OCI-LY3 (cell line): ENCODE data around the gene NCR2.

Experiments
- H2AFZ ChIP-seq: fragments of 200-600, 300-600 bp; shearing (Covaris generic); 2 replicates; pipeline ENCODE4 v1.6.0; 2014; ENCODE audit warnings: antibody characterized with exemption, low read depth, low read length
- H3K27ac ChIP-seq: fragments of 200-600, 300-600 bp; sonication (generic); 2 replicates; pipeline ENCODE4 v1.5.1; 2014; ENCODE audit warnings: mild to moderate bottlenecking, low read length, moderate library complexity, mixed read lengths
- H3K27me3 ChIP-seq: fragments of 200-600, 300-600 bp; sonication (generic); 2 replicates; pipeline ENCODE4 v1.6.1; 2014; ENCODE audit warnings: low read depth, low read length, mixed read lengths
- H3K36me3 ChIP-seq: fragments of 200-600, 300-600 bp; sonication (generic); replicated peaks from 2 replicates; pipeline ENCODE3; 2014; ENCODE audit warnings: low read depth, low read length, mixed read lengths
- H3K4me1 ChIP-seq: fragments of 300-600, 200-600 bp; sonication (generic); 2 replicates; pipeline ENCODE4 v1.6.1; 2014; ENCODE audit warnings: low read length, mixed read lengths
- H3K4me2 ChIP-seq: fragments of 200-600, 300-600 bp; sonication (generic); 2 replicates; pipeline ENCODE4 v1.6.1; 2014; ENCODE audit warnings: low read length, mixed read lengths
- H3K4me3 ChIP-seq: fragments of 300-600, 200-600 bp; sonication (generic); 2 replicates; pipeline ENCODE4 v1.5.1; 2014; ENCODE audit warnings: antibody characterized with exemption, mild to moderate bottlenecking, low read length, moderate library complexity
- H3K79me2 ChIP-seq: fragments of 300-600, 200-600 bp; shearing (Covaris generic); 2 replicates; pipeline ENCODE4 v1.6.1; 2014; ENCODE audit warnings: mild to moderate bottlenecking, low read length, mixed read lengths
- H3K9ac ChIP-seq: fragments of 300-600, 200-600 bp; shearing (Covaris generic); 2 replicates; pipeline ENCODE4 v1.6.0; 2014; ENCODE audit warnings: mild to moderate bottlenecking, low read length, moderate library complexity
- H3K9me3 ChIP-seq: fragments of 200-600, 300-600 bp; shearing (Covaris generic); 2 replicates; pipeline ENCODE4 v1.6.1; 2014; ENCODE audit warnings: low read length, mixed read lengths; ENCODE audit not compliant: insufficient read depth
- H4K20me1 ChIP-seq: fragments of 200-600, 300-600 bp; sonication (generic); 2 replicates; pipeline ENCODE4 v1.6.1; 2016; ENCODE audit warnings: low read length, mixed read lengths; ENCODE audit not compliant: insufficient read depth
- CTCF ChIP-seq: fragments of 200-600, 300-600 bp; sonication (generic); IDR thresholded peaks from 2 replicates; pipeline ENCODE4 v1.5.1; 2014; ENCODE audit warnings: antibody characterized with exemption, low read length, low read depth
- EZH2phosphoT487 ChIP-seq: fragments of 200-600 bp; shearing (Covaris generic); IDR thresholded peaks from 2 replicates; pipeline ENCODE4 v1.6.1; 2018; ENCODE audit warnings: antibody characterized with exemption, mixed run types, low read depth

The NCR2 gene

GRCh38 chr6:41332241-41332640 lies 3.2 kb upstream of the NCR2 start:
- Histone ChIP-seq H3K4me2 (no peak overlapping the region), H3K36me3 (no peaks in the 10 kb centered on the region), H3K4me3 (no peak overlapping the region), H3K9me3 (no peaks in the 10 kb centered on the region), H3K27ac (no peak overlapping the region), H4K20me1 (no peaks in the 10 kb centered on the region), H3K27me3 (peaks cover 19% of the 10 kb centered on the region), H2AFZ (no peak overlapping the region), H3K4me1 (peaks cover 31% of the 10 kb centered on the region), H3K9ac (no peak overlapping the region), H3K79me2 (no peaks in the 10 kb centered on the region)
- TF ChIP-seq CTCF, result no peak
- no peak for TF ChIP-seq EZH2phosphoT487

DNA sequence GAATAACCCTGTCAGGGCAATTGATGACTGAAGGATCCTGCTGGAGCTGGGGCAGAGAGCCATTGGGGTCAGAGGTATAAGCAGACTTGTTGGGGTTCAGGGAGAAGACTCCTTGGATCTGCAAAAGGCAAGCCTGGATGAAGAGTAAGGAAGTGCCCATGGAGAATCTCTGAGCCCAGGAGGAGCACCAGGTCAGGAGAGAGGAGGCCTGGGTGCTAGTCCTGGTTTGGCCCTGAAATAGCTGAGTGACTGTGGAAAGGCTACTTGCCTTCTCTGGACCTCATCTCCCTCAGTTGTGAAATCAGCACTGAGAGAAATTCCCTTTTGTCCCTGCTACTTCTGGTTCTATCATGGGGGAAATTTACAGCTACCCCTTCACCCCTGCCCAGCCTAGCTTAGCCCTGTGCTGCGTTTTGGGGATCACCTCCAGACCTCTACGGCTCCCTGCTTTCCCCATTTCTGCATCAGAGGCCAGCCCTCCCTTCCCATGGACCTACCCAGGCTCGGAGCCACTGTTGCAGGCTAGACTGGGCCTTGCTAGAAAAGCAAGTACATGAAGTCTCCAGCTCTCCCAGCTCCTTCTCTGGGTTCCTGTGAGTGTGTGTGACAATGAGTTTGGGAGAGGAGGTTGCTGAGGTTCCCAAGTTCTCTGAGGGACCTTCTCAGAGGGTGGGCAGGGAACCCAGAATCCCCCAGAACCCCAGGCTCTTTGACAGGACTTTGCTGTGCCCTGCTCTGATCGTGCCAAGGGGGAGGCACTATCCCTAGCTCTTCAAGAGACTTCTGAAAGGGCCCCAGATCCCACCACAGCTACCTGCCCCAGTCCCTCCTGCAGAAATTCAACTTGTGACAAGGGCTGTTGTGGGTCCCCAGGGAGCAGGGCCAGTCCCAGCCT lies 2.3 kb upstream of the NCR2 start:
- H3K27me3 ChIP-seq, result peaks cover 17% of the 10 kb centered on the region
- H3K79me2 ChIP-seq, result no peaks in the 10 kb centered on the region
- H3K36me3 ChIP-seq, result no peaks in the 10 kb centered on the region
- peak overlapping the region; percentile 71 for H3K27ac ChIP-seq
- H3K4me3 ChIP-seq, result peak overlapping the region; percentile 56
- no peak for TF ChIP-seq EZH2phosphoT487
- TF ChIP-seq CTCF, result no peak
- H3K4me2 ChIP-seq, result peak overlapping the region; percentile 82
- no peaks in the 10 kb centered on the region for H4K20me1 ChIP-seq
- H2AFZ ChIP-seq, result peak overlapping the region; percentile 96
- peaks cover 31% of the 10 kb centered on the region for H3K4me1 ChIP-seq
- H3K9me3 ChIP-seq, result no peaks in the 10 kb centered on the region
- peak overlapping the region; percentile 55; the same call in 1 of the 2 replicates for H3K9ac ChIP-seq

DNA sequence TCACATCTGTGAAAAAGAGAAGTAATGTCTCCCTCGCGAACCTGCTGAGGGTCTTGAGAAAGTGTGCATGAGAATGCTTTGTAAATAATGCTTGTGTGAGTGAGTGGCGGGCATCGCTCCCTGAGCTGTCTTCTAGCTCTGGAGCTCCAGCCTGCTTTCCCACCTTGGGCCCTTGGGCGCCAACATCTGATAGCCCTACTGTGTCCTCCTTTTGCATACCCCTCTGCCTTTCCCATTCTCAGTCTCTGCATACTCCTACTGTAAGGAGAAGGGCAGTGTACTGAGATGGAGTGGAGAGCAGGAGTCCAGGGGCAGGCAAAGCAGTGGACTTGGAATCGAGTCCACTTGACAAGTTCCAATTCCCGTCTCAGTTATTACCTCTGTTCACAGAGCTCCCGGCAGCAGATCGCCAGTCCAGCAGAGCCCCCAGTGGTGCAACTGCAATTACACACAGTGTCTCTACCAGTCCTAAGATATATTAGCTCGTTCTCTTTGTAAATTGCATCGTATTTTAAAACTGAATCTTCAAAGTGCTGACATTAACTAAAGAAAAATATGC lies 847 bp upstream of the NCR2 start:
- H3K4me3 ChIP-seq, result peak overlapping the region; percentile 56
- H3K4me1 ChIP-seq, result peaks cover 31% of the 10 kb centered on the region
- TF ChIP-seq EZH2phosphoT487 (no peak), CTCF (peak; percentile 47)
- H3K27me3 ChIP-seq, result peaks cover 16% of the 10 kb centered on the region; the same call in 1 of the 2 replicates
- H3K36me3 ChIP-seq, result no peaks in the 10 kb centered on the region
- H3K79me2 ChIP-seq, result no peaks in the 10 kb centered on the region
- H3K4me2 ChIP-seq, result peak overlapping the region; percentile 82
- peak overlapping the region; percentile 71 for H3K27ac ChIP-seq
- H2AFZ ChIP-seq, result peak overlapping the region; percentile 96
- H3K9ac ChIP-seq, result peak overlapping the region; percentile 55
- no peaks in the 10 kb centered on the region for H4K20me1 ChIP-seq
- no peaks in the 10 kb centered on the region for H3K9me3 ChIP-seq

DNA sequence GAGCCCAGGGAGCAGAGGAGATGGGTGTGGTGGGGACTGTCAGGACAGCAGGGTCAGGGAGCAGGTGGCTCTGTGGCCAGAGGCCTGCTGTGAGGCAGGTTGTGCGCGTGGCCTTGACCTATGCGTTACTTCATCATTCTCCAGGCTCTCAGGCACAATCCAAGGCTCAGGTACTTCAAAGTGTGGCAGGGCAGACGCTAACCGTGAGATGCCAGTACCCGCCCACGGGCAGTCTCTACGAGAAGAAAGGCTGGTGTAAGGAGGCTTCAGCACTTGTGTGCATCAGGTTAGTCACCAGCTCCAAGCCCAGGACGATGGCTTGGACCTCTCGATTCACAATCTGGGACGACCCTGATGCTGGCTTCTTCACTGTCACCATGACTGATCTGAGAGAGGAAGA lies 535 bp downstream of the NCR2 start:
- H3K27ac ChIP-seq, result no peak overlapping the region
- no peaks in the 10 kb centered on the region for H3K36me3 ChIP-seq
- no peaks in the 10 kb centered on the region for H4K20me1 ChIP-seq
- H3K4me1 ChIP-seq, result peaks cover 31% of the 10 kb centered on the region
- H3K9me3 ChIP-seq, result no peaks in the 10 kb centered on the region
- peaks cover 16% of the 10 kb centered on the region; the same call in 1 of the 2 replicates for H3K27me3 ChIP-seq
- no peak overlapping the region for H3K4me2 ChIP-seq
- no peak overlapping the region for H3K9ac ChIP-seq
- H2AFZ ChIP-seq, result no peak overlapping the region
- H3K79me2 ChIP-seq, result no peaks in the 10 kb centered on the region
- TF ChIP-seq CTCF (no peak), EZH2phosphoT487 (no peak)
- H3K4me3 ChIP-seq, result no peak overlapping the region
